HUES64 (cell line): ENCODE data around the gene TCEAL5.
"Not testable (repeated sequence)": the region's sequence is repeated elsewhere in the genome, so short reads cannot be mapped to it uniquely, and the experiment has no call there.

ENCODE experiments used
- H3K27ac ChIP-seq: 2 replicates; pipeline ENCODE4 v1.7.0; 2013; ENCODE audit warnings: low read depth, low read length, inconsistent platforms
- H3K27me3 ChIP-seq: 2 replicates; pipeline ENCODE4 v1.6.1; 2013; ENCODE audit warnings: mild to moderate bottlenecking, low read length; ENCODE audit not compliant: insufficient read depth
- H3K36me3 ChIP-seq: 2 replicates; pipeline ENCODE4 v1.6.1; 2013; ENCODE audit warnings: mild to moderate bottlenecking, low read length; ENCODE audit not compliant: insufficient read depth
- H3K4me1 ChIP-seq: 2 replicates; pipeline ENCODE4 v1.6.1; 2013; ENCODE audit warnings: mild to moderate bottlenecking, low read length, moderate library complexity; ENCODE audit not compliant: insufficient read depth
- H3K4me3 ChIP-seq: 2 replicates; pipeline ENCODE4 v1.5.1; 2013; ENCODE audit warnings: mild to moderate bottlenecking, low read length, moderate library complexity
- H3K9ac ChIP-seq: 2 replicates; pipeline ENCODE4 v1.6.1; 2013; ENCODE audit warnings: mild to moderate bottlenecking, low read depth, low read length
- H3K9me3 ChIP-seq: 2 replicates; pipeline ENCODE4 v1.6.1; 2013; ENCODE audit warnings: low read depth, low read length; ENCODE audit not compliant: insufficient read depth
- WGBS: fragments of 150-250, 120-280 bp; methylation state at CpG from one replicate; pipeline ENCODE4 v1.1.7; 2013; ENCODE audit warnings: missing lambda C conversion rate; 5-methylcytosine and 5-hydroxymethylcytosine counted together

TCEAL5 gene

DNA sequence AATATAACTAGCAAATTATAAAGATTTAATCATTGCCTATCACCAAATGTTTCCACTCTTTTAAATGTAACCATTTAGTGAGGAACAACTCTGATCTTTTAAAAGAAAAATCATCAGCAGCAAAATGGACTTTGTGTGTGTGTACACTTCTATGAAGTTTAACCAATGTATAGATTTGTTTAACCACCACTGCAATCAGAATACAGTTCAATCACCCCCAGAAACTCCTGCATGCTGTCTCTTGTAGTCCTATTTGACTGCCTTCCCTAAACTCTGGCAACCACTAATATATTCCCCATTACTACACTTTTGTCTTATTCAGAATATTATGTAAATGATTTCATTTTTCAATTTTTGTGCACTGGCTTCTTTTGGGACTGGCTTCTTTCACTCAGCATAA lies 19.9 kb downstream of the TCEAL5 start:
- peaks cover 14% of the 10 kb centered on the region for H3K4me1 ChIP-seq
- no peaks in the 10 kb centered on the region for H3K9me3 ChIP-seq
- H3K9ac ChIP-seq = no peak overlapping the region
- H3K27me3 ChIP-seq = no peaks in the 10 kb centered on the region
- no peak overlapping the region for H3K4me3 ChIP-seq
- H3K27ac ChIP-seq = no peak overlapping the region
- peaks cover 17% of the 10 kb centered on the region for H3K36me3 ChIP-seq

DNA sequence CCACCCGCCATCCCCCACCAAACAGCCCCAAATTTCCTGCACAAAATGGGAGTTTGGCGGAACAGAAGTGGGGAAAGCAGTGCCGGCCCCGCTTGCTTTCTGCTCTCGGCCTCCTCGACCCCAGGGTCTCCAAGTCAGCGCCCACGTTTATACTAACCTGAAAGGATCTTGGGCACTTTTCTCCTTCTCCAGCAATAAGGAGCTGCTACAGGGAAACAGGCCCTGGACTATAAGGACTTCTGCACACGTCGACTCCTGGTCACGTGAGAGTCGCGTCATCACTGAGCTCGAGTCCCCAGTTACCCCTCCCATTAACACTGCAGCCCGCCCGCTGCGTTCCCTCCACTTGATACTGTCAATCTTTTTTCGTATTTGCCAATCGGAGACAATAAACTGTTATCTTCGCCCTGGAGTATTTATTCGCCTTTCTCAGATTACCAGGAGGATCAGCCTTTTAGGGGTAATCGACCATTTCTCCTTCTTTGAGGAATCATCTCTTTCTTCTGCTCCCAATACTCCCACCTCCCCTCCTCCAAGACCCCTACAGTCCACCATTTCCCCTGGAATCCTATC lies 21.5 kb downstream of the TCEAL5 start, which contains the start of gene TCEAL8:
Gene TCEAL8, minus strand, starts transcription at position 235 of the 573 bp plus-strand sequence. CDS start 1,176 bp downstream, outside the sequence.
- peak within 1 kb of the TSS; percentile 97 for H3K27ac ChIP-seq
- no peaks in the 10 kb centered on the region for H3K9me3 ChIP-seq
- peaks cover 17% of the 10 kb centered on the region for H3K36me3 ChIP-seq
- peak within 1 kb of the TSS; percentile 94 for H3K9ac ChIP-seq
- no peaks in the 10 kb centered on the region for H3K27me3 ChIP-seq
- peaks cover 14% of the 10 kb centered on the region for H3K4me1 ChIP-seq
- peak within 1 kb of the TSS; percentile 94 for H3K4me3 ChIP-seq
- WGBS = under 1% methylated on average over 22 of the region's 22 CpGs

DNA sequence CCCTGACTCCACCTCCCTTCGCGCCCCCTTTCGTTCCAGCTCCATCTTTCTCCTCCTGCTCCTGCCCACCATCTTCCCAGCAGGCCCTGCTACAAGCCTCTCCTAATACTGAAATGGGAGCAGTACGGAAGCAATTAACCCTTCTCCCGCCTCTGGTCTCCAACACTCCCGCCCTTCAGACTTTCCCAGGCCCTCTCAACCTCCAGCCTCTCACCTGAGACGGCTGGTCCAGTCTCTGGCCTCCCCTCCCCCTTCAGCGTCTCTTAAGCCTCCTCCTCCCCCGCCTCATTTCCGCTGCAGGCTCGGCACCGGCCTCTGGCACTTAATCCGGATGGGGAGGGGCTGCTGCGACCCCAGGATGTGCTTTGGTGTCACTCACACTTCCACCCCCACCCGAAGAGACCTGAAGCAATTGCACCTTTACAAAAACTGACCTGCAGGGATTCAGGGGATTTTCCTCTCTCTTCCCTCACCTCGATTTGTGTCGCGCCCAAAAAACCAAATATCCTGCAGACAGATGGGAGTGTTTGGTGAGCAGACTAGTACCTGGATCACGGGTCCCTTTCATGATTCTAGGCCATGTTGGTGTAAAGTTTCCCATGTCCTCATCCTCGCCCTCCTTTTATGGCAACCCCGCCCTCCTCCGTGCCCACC lies 22.3 kb downstream of the TCEAL5 start:
- peak overlapping the region; percentile 97 for H3K27ac ChIP-seq
- H3K27me3 ChIP-seq = no peaks in the 10 kb centered on the region
- H3K4me3 ChIP-seq = peak overlapping the region; percentile 94
- H3K9ac ChIP-seq = peak overlapping the region; percentile 94
- H3K9me3 ChIP-seq = no peaks in the 10 kb centered on the region
- H3K36me3 ChIP-seq = peaks cover 17% of the 10 kb centered on the region
- under 1% methylated on average over 19 of the region's 22 CpGs for WGBS
- peaks cover 14% of the 10 kb centered on the region for H3K4me1 ChIP-seq

DNA sequence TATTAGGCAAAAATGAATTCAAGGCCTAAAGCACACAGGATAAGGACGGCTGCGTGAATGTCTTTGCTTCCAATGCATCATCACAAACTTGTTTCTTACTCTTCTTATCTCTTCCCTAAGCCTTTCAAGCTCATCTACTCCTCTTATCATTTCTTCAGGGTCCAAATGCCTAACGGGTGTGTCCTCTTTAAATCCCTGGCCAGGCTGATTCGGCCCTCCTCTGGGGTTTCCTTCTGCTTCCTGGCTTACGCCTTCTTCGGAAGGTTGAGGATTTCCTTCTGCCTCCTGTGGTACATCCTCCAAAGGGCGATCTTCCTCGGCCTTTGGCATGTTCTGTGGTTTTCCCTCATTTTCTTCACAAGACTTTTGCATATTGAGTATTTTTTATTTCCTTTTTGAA lies 22.9 kb downstream of the TCEAL5 start:
- Histone ChIP-seq H3K4me1 (peaks cover 14% of the 10 kb centered on the region), H3K27me3 (no peaks in the 10 kb centered on the region), H3K9me3 (no peaks in the 10 kb centered on the region), H3K4me3 (peak overlapping the region; percentile 94), H3K36me3 (peaks cover 17% of the 10 kb centered on the region), H3K27ac (peak overlapping the region; percentile 97; the same call in 1 of the 2 replicates), H3K9ac (peak overlapping the region; percentile 94; the same call in 1 of the 2 replicates)
- 40% methylated on average over 7 of the region's 8 CpGs for WGBS

DNA sequence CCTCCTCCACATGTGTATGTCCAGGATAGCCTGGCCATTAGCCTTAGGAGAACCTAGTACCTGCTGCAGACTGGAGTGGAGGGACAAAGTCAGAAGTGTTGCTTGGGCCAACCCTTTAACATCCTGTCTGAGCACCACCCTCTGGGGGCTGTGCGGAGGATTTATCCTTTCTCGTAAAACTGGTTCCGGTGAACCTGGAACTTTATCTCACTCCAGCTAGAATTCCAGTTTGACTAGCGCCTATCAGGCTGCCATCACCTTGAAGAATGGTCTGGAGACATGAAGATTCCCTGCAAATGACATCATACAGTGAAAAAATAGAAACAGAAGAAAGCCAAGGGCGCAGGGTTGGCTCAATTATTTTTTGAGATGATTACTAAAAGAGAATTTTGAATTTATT lies 25.6 kb downstream of the TCEAL5 start:
- H3K4me1 ChIP-seq = peaks cover 13% of the 10 kb centered on the region
- H3K9me3 ChIP-seq = no peaks in the 10 kb centered on the region
- H3K36me3 ChIP-seq = peaks cover 17% of the 10 kb centered on the region
- 89% methylated on average over 4 of the region's 5 CpGs for WGBS
- no peak overlapping the region for H3K9ac ChIP-seq
- H3K27me3 ChIP-seq = no peaks in the 10 kb centered on the region
- no peak overlapping the region for H3K4me3 ChIP-seq
- no peak overlapping the region for H3K27ac ChIP-seq

DNA sequence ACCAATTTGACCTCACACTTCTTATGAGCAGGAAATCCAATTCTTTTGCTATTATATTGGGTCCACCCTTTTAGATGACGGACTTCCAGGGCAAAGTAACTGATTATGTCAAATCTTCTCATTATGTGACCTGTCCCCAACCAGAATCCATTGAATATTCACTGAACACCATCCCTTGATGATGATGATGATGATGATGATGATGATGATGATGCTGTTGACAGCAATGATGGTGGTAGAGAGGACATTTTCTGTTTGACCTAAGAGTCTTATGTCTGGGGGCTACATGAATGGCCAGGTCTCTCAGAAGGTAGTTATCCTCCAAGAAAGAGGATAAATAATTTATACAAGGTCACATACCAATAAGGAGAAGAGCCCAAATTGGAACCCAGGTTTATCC lies 26.7 kb downstream of the TCEAL5 start:
- Histone ChIP-seq H3K9me3 (no peaks in the 10 kb centered on the region), H3K36me3 (peaks cover 17% of the 10 kb centered on the region), H3K9ac (no peak overlapping the region), H3K4me3 (no peak overlapping the region), H3K27ac (no peak overlapping the region), H3K27me3 (no peaks in the 10 kb centered on the region), H3K4me1 (peaks cover 6% of the 10 kb centered on the region; the same call in 1 of the 2 replicates)
- WGBS = 100% methylated on average over 1 of the region's 1 CpG

DNA sequence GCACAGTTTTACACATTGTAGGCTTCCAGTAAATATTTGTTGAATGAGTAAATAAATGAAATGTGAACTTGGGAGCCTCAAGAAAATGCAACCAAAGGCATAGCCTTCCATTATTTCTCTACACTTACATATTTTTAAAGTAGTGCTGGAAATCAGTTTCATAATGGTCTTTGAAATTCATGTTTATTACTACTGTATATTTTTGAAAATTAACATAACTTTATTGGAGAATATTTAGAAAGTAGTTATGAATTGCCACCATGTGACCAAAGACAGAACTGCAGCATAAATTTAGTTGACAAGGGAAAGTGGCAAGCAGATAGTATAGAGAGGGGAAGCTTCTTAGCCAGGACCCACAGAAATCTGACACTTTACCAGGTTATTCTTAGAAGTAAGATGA lies 28.0 kb downstream of the TCEAL5 start:
- H3K4me1 ChIP-seq = peaks cover 6% of the 10 kb centered on the region; the same call in 1 of the 2 replicates
- H3K27ac ChIP-seq = no peak overlapping the region
- H3K9ac ChIP-seq = no peak overlapping the region
- peaks cover 16% of the 10 kb centered on the region for H3K36me3 ChIP-seq
- H3K4me3 ChIP-seq = no peak overlapping the region
- H3K9me3 ChIP-seq = no peaks in the 10 kb centered on the region
- H3K27me3 ChIP-seq = no peaks in the 10 kb centered on the region

DNA sequence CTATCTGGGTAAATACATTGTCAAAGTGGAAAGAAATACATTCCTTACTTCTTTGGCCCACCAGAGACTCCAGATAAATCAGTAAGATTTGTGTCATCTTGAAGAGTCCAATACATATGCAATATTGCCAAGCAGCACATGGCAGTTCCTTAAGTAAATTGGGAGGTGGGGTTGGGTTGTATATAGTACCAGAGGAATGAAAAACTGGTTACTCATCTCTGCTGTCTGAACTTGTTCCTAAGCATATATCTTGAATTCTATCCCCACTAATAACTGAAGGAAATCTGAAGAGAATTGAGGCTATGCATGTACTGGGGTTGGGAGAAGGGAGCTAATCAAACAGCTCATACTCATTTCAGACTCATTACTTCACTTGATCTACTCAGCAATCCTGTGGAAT lies 36.4 kb downstream of the TCEAL5 start:
- Histone ChIP-seq H3K27ac (no peak overlapping the region), H3K9me3 (no peaks in the 10 kb centered on the region), H3K36me3 (no peaks in the 10 kb centered on the region)

DNA sequence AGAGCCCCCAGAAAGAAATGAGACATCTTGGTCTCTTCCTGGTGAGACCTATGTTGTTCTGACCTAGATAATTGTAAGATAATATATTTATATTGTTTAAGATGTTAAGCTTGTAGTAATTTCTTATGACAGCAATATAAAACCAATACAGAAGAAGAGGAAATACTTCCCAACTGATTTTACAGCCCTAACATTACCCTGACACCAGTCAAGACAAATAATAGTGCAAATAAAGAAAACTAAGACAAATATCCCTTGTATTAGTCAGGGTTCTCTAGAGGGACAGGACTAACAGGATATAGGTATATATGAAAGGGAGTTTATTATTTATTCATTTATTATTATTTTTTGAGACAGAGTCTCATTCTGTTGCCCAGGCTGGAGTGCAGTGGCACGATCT lies 40.3 kb downstream of the TCEAL5 start:
- H3K9me3 ChIP-seq = no peaks in the 10 kb centered on the region
- H3K4me1 ChIP-seq = no peaks in the 10 kb centered on the region
- H3K27ac ChIP-seq = no peak overlapping the region
- H3K4me3 ChIP-seq = no peak overlapping the region
- H3K36me3 ChIP-seq = no peaks in the 10 kb centered on the region
- H3K9ac ChIP-seq = no peak overlapping the region
- WGBS = 90% methylated on average over 1 of the region's 1 CpG
- no peaks in the 10 kb centered on the region for H3K27me3 ChIP-seq

More for the DNA sequence above, 36.4 kb downstream of the TCEAL5 start:
- H3K9ac ChIP-seq = no peak overlapping the region
- no peaks in the 10 kb centered on the region for H3K4me1 ChIP-seq
- no peaks in the 10 kb centered on the region for H3K27me3 ChIP-seq
- no peak overlapping the region for H3K4me3 ChIP-seq

DNA sequence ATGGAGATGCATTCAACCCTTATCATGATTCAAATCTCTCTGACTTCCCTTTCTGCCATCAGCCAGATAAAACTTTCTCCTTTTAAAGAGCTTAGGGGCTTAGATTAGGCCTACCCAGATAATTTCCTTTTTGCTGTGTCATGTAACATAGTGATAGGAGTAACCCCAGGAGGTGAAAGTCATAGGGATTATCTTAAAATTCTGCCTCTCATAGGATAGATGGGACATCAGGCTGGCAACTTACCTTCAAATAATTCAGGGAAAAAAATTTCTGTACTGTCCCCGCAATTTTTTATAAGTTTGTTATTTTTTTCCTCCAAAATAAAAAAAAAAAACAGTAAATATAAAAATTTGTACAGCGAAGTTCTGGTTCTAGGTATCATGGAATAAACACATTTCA lies 40.9 kb downstream of the TCEAL5 start:
- H3K27ac ChIP-seq, H3K9ac ChIP-seq, H3K27me3 ChIP-seq, H3K9me3 ChIP-seq, H3K4me1 ChIP-seq, H3K36me3 ChIP-seq, H3K4me3 ChIP-seq: not testable (repeated sequence)
- WGBS = no CpG with 5 or more reads among the region's 2 CpGs

DNA sequence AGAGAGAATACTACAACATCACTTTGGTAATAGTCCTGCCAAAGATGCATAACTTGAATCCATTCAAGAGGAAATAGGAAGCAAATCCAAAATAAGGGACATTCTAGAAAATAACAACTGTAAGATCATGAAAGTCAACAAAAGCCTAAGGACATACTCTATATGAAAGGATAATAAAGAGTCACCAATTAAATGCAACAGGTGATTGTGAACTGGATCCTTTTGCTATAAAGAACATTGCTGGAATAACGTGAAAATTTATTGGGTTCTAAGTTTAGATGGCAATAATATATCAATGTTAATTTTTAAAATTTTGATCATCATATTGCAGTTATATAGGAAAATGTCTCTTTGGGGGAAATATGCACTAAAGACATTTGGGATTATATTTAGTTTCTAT lies 41.7 kb downstream of the TCEAL5 start:
- H3K27ac ChIP-seq = no peak overlapping the region
- H3K27me3 ChIP-seq = peaks cover 2% of the 10 kb centered on the region; the same call in 1 of the 2 replicates
- H3K4me1 ChIP-seq = no peaks in the 10 kb centered on the region
- H3K9ac ChIP-seq = no peak overlapping the region
- H3K9me3 ChIP-seq = no peaks in the 10 kb centered on the region
- no peaks in the 10 kb centered on the region for H3K36me3 ChIP-seq
- no CpG with 5 or more reads among the region's 1 CpG for WGBS
- H3K4me3 ChIP-seq = no peak overlapping the region
